ENCODE results near the gene DDX3X. TPM values are rescaled to one million over a fixed set of nuclear protein-coding genes. Genes with fewer than 3 reads are reported as not detected.

Gene DDX3X
- total RNA-seq, 1 donor from 2014 or later = 184 TPM

DNA sequence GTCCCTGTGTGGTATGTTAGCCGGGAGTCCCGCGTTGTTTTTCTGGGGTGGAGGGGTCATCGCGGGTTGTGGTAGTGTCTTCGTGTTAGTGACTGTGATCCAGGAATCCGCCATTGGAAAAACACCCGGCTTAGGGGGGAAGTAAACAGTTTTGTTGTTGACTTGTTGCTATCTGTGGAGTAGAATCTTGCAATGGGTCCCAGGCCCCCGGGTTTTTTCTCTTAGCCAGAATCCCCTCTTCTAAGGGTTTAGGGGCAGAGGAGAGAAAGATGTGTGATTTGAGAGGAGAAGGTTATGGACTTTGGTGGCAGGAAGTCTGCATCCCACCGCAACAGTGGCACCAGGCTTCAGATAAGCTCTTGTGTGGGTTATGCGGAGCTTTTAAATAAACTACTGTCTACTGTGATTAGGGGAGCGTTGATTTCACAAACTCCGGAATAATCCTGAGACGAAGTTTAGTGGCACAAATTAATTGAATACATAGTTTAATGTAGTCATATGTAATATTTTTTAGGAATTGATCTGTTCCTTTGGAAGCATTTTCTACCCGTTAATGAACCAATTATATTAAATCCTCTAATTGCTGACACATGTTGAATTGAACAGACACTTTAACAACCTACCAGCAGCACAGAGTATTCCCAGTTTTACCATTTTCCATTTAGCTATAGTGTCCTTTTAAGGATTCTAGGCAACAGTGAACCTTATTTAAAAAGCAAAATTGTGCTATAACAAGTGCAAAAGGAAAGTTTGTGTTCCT, 1.4 kb downstream of the DDX3X start:
- TF ChIP-seq, protein P1, sequence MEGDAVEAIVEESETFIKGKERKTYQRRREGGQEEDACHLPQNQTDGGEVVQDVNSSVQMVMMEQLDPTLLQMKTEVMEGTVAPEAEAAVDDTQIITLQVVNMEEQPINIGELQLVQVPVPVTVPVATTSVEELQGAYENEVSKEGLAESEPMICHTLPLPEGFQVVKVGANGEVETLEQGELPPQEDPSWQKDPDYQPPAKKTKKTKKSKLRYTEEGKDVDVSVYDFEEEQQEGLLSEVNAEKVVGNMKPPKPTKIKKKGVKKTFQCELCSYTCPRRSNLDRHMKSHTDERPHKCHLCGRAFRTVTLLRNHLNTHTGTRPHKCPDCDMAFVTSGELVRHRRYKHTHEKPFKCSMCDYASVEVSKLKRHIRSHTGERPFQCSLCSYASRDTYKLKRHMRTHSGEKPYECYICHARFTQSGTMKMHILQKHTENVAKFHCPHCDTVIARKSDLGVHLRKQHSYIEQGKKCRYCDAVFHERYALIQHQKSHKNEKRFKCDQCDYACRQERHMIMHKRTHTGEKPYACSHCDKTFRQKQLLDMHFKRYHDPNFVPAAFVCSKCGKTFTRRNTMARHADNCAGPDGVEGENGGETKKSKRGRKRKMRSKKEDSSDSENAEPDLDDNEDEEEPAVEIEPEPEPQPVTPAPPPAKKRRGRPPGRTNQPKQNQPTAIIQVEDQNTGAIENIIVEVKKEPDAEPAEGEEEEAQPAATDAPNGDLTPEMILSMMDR (IDR thresholded peaks at IDR 0.05; ENCODE audit: insufficient read depth, low read length, poor library complexity, severe bottlenecking) = no peak
- peaks cover 2% of the 10 kb centered on the region for H3K36me3 ChIP-seq (ENCODE audit: control insufficient read depth, insufficient read depth, low read length)
- no peak for DNase-seq (ENCODE audit: low read depth)
- peak overlapping the region; percentile 93 for H3K4me3 ChIP-seq (ENCODE audit: low read depth, low read length)
- no peaks in the 10 kb centered on the region for H3K27me3 ChIP-seq (ENCODE audit: control insufficient read depth, insufficient read depth, low read length)

DNA sequence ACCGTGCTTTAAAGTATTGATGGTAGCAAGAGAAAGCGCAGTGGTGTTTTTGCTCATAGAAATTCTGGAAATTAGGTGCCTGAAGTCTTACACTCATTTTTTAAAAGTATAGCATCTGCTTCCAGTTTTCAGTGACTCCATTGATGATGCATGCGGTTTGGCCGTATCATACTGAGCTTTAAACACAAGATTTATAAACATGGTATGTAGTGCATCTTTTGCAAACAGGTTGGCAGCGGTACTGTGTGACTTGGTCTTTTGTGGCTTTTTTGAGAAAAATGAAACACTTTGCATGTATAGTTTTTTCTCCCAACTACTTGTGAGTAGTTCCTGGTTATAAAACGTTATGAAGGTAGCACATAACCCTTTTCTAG, 2.0 kb downstream of the DDX3X start:
- no peaks in the 10 kb centered on the region for H3K27me3 ChIP-seq (ENCODE audit: control insufficient read depth, insufficient read depth, low read length)
- TF ChIP-seq, protein P1 (IDR thresholded peaks at IDR 0.05; ENCODE audit: insufficient read depth, low read length, poor library complexity, severe bottlenecking) = no peak
- DNase-seq (ENCODE audit: low read depth) = no peak
- peak overlapping the region; percentile 93 for H3K4me3 ChIP-seq (ENCODE audit: low read depth, low read length)
- peaks cover 2% of the 10 kb centered on the region for H3K36me3 ChIP-seq (ENCODE audit: control insufficient read depth, insufficient read depth, low read length)

- DNase-seq (ENCODE audit: low read depth) = no peak
- Histone ChIP-seq H3K4me3 (ENCODE audit: low read depth, low read length) (peak overlapping the region; percentile 93), H3K36me3 (ENCODE audit: control insufficient read depth, insufficient read depth, low read length) (peaks cover 2% of the 10 kb centered on the region), H3K27me3 (ENCODE audit: control insufficient read depth, insufficient read depth, low read length) (no peaks in the 10 kb centered on the region)
- TF ChIP-seq, protein P1 (IDR thresholded peaks at IDR 0.05; ENCODE audit: insufficient read depth, low read length, poor library complexity, severe bottlenecking) = no peak
Measured at GRCh38 chrX:41336447-41336846, 2.5 kb downstream of the DDX3X start.

- H3K36me3 ChIP-seq (ENCODE audit: control insufficient read depth, insufficient read depth, low read length) = peaks cover 2% of the 10 kb centered on the region
- no peaks in the 10 kb centered on the region for H3K27me3 ChIP-seq (ENCODE audit: control insufficient read depth, insufficient read depth, low read length)
- DNase-seq (ENCODE audit: low read depth) = no peak
- TF ChIP-seq, protein P1 (IDR thresholded peaks at IDR 0.05; ENCODE audit: insufficient read depth, low read length, poor library complexity, severe bottlenecking) = no peak
- H3K4me3 ChIP-seq (ENCODE audit: low read depth, low read length) = peak overlapping the region; percentile 93
Measured at GRCh38 chrX:41337140-41337539, 3.2 kb downstream of the DDX3X start.

DNA sequence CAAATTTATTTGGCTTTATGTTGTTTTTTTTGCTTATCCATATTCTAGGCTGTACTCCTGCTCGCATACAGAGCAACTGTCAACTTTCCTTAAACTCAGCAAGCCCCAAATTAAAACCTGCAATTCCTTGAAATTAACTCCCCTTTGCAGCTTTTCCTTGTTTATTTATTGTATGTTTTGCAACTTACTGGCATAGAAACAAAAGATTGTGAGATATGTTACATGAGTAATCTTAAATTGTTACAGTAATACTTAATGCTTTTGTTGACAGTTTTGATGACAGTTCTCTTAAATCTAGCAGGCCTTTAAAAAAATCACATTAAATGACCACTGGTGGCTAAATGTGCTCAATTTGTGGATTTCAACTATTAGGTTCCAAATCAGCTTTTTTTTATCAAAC, 4.5 kb downstream of the DDX3X start:
- DNase-seq (ENCODE audit: low read depth) = no peak
- Histone ChIP-seq H3K27me3 (ENCODE audit: control insufficient read depth, insufficient read depth, low read length) (no peaks in the 10 kb centered on the region), H3K36me3 (ENCODE audit: control insufficient read depth, insufficient read depth, low read length) (peaks cover 5% of the 10 kb centered on the region), H3K4me3 (ENCODE audit: low read depth, low read length) (no peak overlapping the region)
- TF ChIP-seq, protein P1 (IDR thresholded peaks at IDR 0.05; ENCODE audit: insufficient read depth, low read length, poor library complexity, severe bottlenecking) = no peak

DNA sequence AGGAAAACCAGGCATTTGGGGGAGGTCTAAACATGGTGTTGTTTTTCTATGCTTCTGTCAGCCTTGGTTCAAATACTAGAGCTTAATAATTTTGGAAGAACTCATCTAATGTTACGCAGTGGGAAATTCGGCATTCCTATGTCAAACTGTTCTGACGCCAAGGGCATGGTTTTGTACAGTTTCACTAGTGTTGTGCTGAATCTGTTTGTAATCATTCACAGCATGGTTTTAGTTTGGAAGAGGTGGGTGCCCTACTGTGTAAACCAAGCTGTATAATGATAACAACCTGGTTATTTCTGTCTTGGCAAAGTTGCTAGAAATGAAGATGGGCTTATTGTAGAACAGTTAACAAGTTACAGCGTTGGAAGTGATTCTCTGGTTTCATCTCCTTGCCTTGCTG, 5.2 kb downstream of the DDX3X start:
- no peak for DNase-seq (ENCODE audit: low read depth)
- Histone ChIP-seq H3K4me3 (ENCODE audit: low read depth, low read length) (no peak overlapping the region), H3K36me3 (ENCODE audit: control insufficient read depth, insufficient read depth, low read length) (peaks cover 5% of the 10 kb centered on the region), H3K27me3 (ENCODE audit: control insufficient read depth, insufficient read depth, low read length) (no peaks in the 10 kb centered on the region)
- TF ChIP-seq, protein P1 (IDR thresholded peaks at IDR 0.05; ENCODE audit: insufficient read depth, low read length, poor library complexity, severe bottlenecking) = no peak
